Measurements from ENCODE around the gene CAPZB.

Gene CAPZB

DNA sequence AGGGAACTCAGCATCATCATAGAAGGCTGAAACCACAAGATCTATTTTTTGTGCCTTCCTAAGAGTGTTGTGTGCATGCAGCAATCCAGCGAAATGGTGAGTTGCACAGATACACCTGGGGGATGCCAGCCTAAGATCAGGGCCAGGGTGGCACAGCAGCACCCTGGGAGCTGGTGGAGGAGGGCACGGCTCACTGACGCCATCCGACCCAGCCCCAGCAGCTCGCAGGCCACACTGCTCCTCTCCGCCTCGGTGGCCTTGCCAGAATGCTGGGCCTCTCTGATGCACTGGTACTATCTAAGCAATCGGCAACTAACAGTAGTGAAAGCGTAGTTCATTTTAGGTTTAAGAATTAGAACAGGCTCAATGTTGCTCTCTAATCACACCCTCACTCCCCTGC, 37.8 kb downstream of the CAPZB start:
- DNase-seq: no peak

- no peak for DNase-seq
Measured at GRCh38 chr1:19445417-19446342, 39.7 kb downstream of the CAPZB start.

- no peak for DNase-seq
Measured at GRCh38 chr1:19444296-19445021, 40.9 kb downstream of the CAPZB start.

GRCh38 chr1:19443326-19443725, 42.0 kb downstream of the CAPZB start:
- no peak for DNase-seq

DNA sequence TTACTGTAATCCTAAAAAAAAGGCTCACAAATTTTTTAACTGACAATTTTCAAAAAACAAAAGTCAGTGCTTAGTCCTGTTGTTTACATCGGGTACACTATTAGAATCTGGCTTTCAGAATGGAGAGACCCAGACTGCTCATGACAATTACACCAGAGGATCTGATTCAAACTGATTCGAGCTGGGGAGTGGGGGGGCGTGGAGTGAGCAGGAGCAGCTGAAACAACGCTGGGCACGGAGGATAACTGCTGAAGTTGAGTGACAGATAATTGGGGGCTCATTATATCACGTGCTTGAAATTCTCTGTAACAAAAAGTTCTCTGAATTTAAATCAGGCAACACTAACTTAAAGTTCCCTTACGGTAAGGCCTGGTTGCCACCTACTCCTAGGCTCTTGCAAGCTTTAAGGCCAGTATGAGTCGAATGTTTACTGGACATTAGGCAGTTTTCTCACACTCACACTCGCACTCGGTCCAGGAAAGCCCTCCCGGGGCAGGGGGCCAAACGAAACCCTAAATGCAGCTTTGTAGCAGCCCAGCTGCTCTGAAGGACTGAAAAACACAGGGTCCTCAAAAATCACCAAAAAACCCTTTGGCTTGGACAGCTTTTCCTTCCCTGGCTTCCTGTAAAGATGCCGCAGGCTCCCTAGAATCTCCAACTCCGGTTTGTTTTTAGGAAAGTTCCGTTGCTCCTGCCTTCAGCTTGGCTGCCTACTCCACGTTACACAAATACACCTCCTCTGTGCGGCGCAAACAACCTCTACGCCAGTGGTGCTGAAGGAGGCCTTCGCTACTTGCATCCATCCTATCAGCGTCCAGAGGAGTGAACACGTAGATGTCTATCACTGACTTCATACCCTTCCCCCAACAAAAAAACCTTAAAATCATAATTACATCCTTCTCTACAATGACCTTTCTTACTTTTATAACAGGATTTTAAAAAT, 42.9 kb downstream of the CAPZB start:
- no peak for DNase-seq

- DNase-seq: no peak
Measured at GRCh38 chr1:19441048-19441780, 44.1 kb downstream of the CAPZB start.

DNA sequence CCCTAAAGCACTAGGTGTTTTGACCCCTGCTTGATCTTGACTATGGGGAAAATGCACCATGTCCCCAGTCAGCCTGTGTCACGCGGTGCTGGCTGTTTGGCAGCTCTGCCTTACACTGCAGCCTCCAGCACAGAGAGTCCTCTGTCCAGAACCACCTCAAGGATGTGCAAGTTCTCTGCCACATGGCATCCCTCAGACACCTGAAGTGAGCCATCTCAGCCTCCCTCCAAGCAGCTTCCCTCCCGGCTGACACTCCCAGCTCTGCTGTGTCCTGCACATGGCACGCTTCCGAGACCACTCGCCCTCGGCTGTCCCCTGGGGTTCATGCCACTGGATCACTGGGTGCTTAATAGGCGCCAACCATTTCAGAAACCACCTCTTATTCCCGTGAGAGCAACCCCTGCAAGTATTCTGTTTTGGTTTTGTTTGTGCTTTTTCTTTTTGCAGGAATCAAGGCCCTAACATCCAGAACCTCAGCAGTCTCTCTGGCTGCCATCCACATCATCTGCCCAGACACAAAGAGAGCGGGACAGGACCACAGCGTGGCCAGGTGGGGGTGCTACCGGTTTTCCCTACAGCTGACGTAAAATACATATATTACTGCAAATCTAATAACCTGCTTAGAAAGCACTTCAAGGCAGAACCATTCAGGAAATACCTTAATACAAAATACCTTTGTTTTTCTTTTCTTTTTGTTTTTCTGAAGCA, 45.7 kb downstream of the CAPZB start:
- no peak for DNase-seq

DNA sequence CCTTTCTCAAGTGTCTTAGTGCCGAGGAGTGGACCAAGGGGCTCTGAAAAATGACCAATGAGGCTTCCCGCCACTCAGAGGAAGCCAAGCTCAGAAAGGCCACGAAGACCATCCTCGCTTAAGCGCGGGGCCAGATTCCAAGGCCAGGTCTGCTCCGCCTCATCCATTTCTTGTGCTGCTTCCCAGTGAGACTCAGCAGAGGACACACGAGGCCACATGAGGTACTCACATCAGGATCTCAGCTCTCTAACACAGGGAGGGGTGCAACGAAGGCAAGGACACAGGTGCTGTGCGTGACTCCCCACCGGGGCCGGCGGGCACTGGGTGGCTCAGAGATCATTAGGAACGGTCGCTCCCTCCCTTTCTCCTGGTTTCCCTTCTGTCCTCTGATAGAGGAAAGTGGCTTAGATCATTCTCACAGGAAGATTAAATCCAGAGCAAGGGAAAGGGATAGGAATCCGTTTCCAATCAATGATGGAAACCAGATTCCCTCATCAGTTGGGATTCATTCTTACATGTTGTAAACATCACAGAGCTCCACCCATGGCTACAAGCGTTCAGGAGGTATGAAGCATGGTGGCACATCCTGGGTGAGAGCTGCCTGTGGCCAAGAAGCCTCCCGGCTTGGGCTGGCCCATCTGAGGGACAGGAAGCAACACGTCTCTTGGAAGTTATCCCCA, 46.7 kb downstream of the CAPZB start:
- DNase-seq: no peak

DNA sequence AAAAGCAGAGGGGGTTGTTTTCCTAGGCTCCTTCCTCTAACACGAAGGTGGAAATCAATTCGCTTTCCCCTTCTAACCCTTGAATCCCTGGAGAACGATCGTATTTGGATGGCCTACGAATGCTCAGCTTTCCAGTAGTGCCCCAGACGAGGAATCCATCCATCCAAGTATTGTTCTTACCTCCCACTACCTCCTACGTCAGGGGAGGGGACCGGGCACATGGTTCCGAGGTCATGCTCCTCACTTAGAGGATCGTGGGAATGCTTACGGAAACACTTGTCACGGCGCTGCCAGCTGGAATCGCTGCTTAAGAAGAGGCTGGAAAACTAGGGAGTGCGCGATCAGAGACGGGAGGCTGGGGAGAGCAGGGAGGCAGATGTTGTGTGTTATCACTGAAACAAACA, 47.4 kb downstream of the CAPZB start:
- no peak for DNase-seq

DNA sequence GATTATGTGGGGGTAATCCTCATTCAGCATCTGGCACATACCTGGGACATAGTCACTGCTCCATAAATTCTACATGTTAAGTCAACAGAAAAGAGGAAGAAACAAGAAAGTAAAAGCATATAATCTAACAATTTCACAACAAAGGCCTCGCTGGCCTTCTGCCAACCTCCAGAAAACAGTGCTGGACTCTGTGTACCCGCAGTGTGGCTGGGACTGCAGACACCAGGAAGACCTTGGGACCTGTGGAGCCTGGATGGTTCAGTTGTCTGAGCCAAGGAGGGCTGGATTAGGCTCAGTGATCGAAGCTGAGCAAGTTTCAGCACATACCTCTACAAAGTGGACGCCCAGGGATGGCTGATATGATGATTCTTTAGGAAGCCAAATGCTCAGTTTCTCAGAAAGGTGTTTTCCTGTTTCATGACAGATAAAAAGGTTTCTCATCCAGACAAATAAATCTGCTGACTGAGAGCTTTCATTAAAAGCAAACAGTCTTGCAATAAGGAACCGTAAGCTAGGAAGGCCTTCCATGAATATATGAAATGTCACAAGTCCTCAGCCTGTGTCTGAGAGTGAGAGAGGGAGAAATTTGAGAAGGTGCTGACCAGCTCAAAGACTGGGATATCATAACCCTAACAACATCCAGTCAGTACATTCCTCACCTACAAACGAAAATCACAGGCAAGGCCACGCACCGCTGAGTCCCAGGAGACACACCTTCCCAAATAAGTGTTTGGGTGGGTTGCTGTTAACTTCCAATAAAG, 48.4 kb downstream of the CAPZB start:
- DNase-seq: peak; percentile 57 to 85

- DNase-seq: peak; percentile 71 to 76
Measured at GRCh38 chr1:19435851-19436455, 49.4 kb downstream of the CAPZB start.

- peak in 1 of 2 donors; percentile 34 for DNase-seq
Measured at GRCh38 chr1:19435181-19435580, 50.2 kb downstream of the CAPZB start.

DNA sequence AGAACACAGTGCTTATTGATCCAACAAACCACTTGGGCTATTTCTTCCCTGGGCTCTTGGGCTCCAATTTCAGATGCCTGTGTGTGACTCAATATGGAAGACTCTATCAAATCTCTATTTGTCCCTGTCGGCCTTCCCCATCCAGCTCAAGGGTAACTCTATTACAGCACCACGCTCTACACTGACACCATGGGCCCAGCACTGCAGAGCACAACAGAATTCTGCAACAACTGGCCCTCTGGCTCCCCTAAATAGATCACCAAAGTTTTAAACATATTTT, 51.7 kb downstream of the CAPZB start:
- DNase-seq: no peak

DNA sequence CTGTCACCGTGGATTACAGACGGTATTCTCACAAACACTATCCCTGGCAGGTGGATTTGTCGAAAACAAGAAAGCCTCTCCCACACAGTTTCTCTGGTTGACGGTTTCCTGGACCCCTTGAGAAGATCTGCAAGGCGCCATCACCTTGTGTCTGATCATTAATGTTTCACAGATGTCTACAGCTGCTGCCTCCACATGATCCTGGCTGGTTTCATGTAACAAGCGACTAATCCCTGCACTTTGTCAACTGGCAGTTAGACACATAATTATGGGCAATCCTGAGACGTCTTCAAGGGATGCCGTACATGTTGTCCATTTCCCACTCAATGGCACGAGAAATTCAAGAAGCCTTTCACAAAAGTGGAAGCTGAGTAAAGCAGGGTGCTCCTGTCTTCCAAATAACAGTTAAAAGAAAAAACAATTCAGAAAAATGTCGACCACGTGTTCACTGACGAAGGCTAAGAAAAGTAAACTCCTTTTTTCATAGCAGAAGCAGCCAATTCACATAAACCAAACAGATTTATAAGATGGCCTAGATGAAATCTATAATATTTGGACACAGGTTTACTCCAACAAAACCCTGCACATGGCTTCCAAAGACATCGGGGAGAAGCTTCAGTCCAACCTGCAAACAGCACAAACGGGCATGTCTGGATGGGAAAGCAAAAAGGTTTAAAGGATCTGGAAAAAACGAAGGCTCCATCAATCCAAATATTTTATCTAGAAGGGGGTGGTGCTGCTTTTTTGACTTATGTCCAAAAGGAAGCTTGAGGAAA, 52.2 kb downstream of the CAPZB start:
- DNase-seq: no peak

GRCh38 chr1:19430121-19431068, 54.9 kb downstream of the CAPZB start:
- DNase-seq: no peak

DNA sequence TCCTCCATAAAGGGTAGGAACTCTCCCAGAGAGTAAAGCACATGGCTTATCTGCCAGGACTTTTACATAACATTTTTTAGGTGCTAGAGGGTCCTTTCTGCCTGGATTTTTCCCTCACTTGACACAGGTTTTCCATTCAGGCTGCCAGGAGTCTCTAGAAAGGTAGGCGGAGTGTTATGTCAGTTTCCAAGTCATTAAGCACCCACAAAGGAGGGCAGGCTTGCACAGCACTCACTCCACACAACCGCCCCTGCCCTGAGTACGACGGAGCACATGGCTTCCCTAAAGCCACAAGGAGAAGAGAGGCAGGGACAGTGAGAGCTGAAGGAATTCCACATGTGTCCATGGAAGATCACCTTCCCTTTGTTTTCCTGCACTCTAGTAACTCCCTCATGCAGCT, 55.7 kb downstream of the CAPZB start:
- DNase-seq: no peak

DNA sequence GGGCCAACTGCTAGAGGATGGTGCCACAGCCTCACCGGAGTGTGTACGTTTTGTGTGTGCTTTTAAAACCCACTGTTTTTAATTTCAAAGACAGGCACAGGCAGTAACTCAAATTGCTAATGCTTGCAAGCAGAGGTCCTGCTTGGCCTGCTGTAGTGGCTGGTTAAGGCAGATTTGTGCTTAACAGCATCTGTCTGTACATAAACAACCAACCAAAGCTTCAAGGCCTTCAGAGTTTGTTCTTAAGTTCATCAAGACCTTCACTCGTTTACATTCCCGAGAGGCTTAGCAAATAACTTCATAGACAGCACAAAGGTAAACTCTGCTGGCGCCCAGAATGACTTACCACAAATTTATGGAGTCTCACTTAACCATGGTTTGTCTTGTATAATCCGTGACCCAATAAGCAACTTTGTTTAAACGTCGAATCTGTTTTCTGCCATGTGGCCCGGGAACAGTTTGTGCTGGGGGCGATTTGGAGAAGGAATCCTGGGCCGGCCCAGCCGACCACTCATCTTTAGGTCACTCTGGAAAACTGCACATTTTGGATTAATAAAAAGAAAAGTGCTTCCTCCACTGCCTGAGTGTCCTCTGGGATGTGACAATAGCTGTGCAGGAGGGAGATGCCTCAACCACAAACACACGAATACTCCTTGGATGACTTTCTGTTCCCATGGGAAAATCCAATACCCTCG, 58.1 kb downstream of the CAPZB start:
- DNase-seq: no peak

Data from inflammatory macrophage treated with lipopolysaccharide for 1 hour (primary cell).